Peyer's patch (tissue), 4 donors: ENCODE measurements around the gene STMN3.

Source experiments
- POLR2A ChIP-seq, 2 donors: fragments of 450-650 bp; IDR thresholded peaks; one replicate each; pipeline ENCODE4 v1.5.1; 2017; ENCODE audit warnings: antibody characterized with exemption in 2 of 2, mild to moderate bottlenecking in 2 of 2, moderate library complexity in 2 of 2
- TF ChIP-seq, protein P1 (sequence below), 6 experiments: fragments of 450-650 bp in 4 of 6; fragments of 200-600 bp in 2 of 6; sonication (generic) in 1 of 6; IDR thresholded peaks; one replicate each; pipeline ENCODE4 v1.5.1; 2017 to 2019; ENCODE audit warnings: antibody characterized with exemption in 6 of 6, mild to moderate bottlenecking in 3 of 6, moderate library complexity in 1 of 6

DNA sequence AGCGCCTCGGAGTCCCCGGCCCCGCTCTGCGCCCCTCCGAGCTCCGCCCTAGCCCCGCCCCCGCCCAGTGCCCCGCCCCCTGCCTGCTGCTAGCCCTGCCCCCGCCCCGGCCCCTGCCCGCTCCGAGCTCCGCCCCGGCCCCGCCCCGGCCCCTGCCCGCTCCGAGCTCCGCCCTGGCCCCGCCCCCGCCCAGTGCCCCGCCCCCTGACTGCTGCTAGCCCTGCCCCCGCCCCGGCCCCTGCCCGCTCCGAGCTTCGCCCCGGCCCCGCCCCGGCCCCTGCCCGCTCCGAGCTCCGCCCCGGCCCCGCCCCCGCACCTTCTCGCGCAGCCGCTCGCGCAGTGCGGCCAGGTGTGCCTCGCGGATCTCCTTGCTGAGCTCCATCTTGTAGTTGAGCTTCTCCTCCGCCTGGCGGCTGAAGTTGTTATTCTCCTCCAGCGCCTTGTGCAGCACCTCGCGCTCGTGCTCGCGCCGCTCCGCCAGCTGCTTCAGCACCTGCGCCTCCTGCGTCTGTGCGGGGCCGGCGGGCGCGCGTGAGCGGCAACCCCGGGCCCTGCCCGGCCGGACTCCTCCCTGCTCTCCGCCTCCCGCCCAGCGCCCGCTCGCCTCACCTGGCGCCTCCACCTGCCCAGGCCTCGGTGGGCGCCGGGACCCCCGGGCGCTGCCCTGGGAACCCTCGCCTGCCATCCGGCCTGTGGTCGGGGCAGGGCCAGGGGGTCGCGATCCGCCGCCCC is 11.3 kb downstream of the STMN3 start:
- TF ChIP-seq, protein P1, sequence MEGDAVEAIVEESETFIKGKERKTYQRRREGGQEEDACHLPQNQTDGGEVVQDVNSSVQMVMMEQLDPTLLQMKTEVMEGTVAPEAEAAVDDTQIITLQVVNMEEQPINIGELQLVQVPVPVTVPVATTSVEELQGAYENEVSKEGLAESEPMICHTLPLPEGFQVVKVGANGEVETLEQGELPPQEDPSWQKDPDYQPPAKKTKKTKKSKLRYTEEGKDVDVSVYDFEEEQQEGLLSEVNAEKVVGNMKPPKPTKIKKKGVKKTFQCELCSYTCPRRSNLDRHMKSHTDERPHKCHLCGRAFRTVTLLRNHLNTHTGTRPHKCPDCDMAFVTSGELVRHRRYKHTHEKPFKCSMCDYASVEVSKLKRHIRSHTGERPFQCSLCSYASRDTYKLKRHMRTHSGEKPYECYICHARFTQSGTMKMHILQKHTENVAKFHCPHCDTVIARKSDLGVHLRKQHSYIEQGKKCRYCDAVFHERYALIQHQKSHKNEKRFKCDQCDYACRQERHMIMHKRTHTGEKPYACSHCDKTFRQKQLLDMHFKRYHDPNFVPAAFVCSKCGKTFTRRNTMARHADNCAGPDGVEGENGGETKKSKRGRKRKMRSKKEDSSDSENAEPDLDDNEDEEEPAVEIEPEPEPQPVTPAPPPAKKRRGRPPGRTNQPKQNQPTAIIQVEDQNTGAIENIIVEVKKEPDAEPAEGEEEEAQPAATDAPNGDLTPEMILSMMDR (IDR thresholded peaks at IDR 0.05), result peak; percentile 59 to 85 (median 81)
- TF ChIP-seq POLR2A (IDR thresholded peaks at IDR 0.05), result peak in 1 of 2 donors; percentile 43
